Testis (tissue), 2 donors: Measurements from ENCODE around the gene CKAP4.

Source experiments
- POLR2A ChIP-seq: fragments of 450-650 bp; IDR thresholded peaks from one replicate; pipeline ENCODE4 v1.6.1; 2017; ENCODE audit warnings: antibody characterized with exemption, mild to moderate bottlenecking, moderate library complexity
- TF ChIP-seq, protein P1 (sequence below), 3 experiments: fragments of 450-650 bp in 2 of 3; fragments of 200-600 bp in 1 of 3; sonication (generic) in 1 of 3; IDR thresholded peaks; one replicate each; pipeline ENCODE4 v1.5.1; 2016 to 2019; ENCODE audit warnings: antibody characterized with exemption in 3 of 3, mild to moderate bottlenecking in 2 of 3, moderate library complexity in 1 of 3

GRCh38 chr12:106194351-106194750, 53.5 kb downstream of the CKAP4 start:
- TF ChIP-seq, protein P1, sequence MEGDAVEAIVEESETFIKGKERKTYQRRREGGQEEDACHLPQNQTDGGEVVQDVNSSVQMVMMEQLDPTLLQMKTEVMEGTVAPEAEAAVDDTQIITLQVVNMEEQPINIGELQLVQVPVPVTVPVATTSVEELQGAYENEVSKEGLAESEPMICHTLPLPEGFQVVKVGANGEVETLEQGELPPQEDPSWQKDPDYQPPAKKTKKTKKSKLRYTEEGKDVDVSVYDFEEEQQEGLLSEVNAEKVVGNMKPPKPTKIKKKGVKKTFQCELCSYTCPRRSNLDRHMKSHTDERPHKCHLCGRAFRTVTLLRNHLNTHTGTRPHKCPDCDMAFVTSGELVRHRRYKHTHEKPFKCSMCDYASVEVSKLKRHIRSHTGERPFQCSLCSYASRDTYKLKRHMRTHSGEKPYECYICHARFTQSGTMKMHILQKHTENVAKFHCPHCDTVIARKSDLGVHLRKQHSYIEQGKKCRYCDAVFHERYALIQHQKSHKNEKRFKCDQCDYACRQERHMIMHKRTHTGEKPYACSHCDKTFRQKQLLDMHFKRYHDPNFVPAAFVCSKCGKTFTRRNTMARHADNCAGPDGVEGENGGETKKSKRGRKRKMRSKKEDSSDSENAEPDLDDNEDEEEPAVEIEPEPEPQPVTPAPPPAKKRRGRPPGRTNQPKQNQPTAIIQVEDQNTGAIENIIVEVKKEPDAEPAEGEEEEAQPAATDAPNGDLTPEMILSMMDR (IDR thresholded peaks at IDR 0.05) = no peak
- no peak for TF ChIP-seq POLR2A
